GM18498 (cell line): ENCODE measurements around the gene DCXR.
A peak's percentile ranks its signal among the peaks of the same experiment; 100 is the strongest.

Experiments used
- ATAC-seq: cut with Tn5 transposase; IDR thresholded peaks from one replicate; pipeline ENCODE4 v1.9.1; 2021; ENCODE audit warnings: mild to moderate bottlenecking, moderate library complexity; ENCODE audit not compliant: unreplicated experiment

DCXR gene

GRCh38 chr17:82055965-82056728 lies 18.6 kb upstream of the DCXR start:
- no peak for ATAC-seq

GRCh38 chr17:82055023-82055964 lies 17.8 kb upstream of the DCXR start:
- no peak for ATAC-seq

- no peak for ATAC-seq
These were observed 17.0 kb upstream of the DCXR start for GRCh38 chr17:82054351-82055022.

- ATAC-seq: no peak
These were observed 16.2 kb upstream of the DCXR start for GRCh38 chr17:82053556-82054263.

- no peak for ATAC-seq
These were observed 15.6 kb upstream of the DCXR start for GRCh38 chr17:82053130-82053529.

- no peak for ATAC-seq
These were observed 15.2 kb upstream of the DCXR start for GRCh38 chr17:82052638-82053059.

- peak; percentile 73 for ATAC-seq
These were observed 14.5 kb upstream of the DCXR start, which contains the start of the genes GPS1 and RFNG for GRCh38 chr17:82051776-82052637. Gene GPS1 (plus strand): TSS chr17:82051898. CDS start chr17:82051932, 34 bp downstream. Gene RFNG (minus strand): TSS chr17:82051811. CDS start chr17:82051766, 45 bp downstream.

GRCh38 chr17:82050761-82051641 lies 13.5 kb upstream of the DCXR start:
- ATAC-seq: peak; percentile 10

GRCh38 chr17:82050152-82050760 lies 12.8 kb upstream of the DCXR start:
- ATAC-seq: no peak

- ATAC-seq: no peak
These were observed 12.0 kb upstream of the DCXR start for GRCh38 chr17:82049521-82049971.

- ATAC-seq: no peak
These were observed 11.6 kb upstream of the DCXR start for GRCh38 chr17:82049106-82049505.

- ATAC-seq: no peak
These were observed 11.1 kb upstream of the DCXR start for GRCh38 chr17:82048571-82048971.

- ATAC-seq: no peak
These were observed 10.5 kb upstream of the DCXR start for GRCh38 chr17:82047914-82048570.

GRCh38 chr17:82047379-82047778 lies 9.9 kb upstream of the DCXR start:
- ATAC-seq: no peak

- ATAC-seq: no peak
These were observed 9.4 kb upstream of the DCXR start for GRCh38 chr17:82046903-82047302.

- no peak for ATAC-seq
These were observed 8.5 kb upstream of the DCXR start for GRCh38 chr17:82045936-82046484.

GRCh38 chr17:82043507-82043906 lies 6.0 kb upstream of the DCXR start:
- no peak for ATAC-seq
